GM19238 (cell line): ENCODE results near the gene ENGASE.

Source experiments
- DNase-seq: peaks from one replicate; pipeline ENCODE4 v3.0.0; 2011; ENCODE audit warnings: low spot score; ENCODE audit not compliant: insufficient read length

Gene ENGASE

DNA sequence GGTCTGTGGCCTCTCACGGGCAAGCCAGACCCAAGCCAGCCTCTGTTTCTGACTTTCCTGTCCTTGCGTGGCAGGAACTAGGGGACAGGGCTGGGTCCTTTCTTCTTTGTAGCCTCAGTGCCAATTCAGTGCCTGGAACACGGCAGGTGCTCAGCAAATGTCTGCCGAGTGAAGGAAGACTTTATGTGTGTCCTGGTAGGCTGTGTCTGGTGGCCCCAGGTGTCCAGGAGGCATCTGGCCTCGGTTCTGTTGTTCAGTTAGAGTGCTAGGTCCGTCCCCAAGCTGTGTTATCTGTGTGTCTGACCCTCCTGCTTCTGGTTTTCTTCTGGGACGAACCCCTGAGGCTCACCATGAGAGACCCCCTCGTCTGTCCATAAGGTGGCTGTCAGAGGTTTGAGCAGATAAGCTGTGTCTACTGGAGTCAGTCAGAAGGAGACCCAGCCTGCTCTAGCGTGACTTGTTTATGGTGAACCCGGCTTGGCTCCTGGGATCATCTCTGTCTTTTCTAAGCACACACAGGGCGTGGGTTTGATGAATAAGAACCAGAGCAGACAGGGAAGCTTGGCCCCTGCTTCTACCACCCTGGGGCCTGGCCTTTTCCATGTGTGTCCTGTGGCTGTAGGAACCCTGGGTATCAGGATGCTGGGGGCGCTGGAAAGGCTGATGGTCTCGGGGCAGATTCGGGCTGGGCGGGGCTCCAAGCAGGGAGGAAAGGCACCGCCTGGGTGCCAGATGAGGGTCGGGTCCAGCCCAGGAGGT lies 39.3 kb downstream of the ENGASE start:
- no peak for DNase-seq

GRCh38 chr17:79114458-79115301 lies 40.1 kb downstream of the ENGASE start:
- DNase-seq: no peak

DNA sequence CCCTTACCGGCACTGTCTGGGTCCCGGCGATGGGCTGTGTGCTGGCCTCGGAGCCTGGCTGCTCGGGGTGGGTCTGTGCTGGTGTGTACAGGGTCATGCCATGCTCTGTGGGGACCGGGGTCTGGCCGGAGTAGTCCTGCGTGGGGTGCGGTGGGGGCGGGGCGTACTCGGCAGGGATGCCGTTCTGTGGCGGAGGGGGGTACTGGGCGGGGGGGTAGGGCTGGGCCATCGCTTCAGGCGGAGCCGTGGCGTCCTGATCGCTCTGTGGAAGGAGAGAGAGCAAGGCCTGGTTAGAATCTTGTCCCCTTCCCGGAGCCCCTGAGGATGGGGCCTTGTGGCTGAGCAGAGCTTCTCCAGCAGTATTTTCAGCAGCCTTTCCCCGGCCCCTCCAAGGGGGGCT lies 40.9 kb downstream of the ENGASE start:
- no peak for DNase-seq

DNA sequence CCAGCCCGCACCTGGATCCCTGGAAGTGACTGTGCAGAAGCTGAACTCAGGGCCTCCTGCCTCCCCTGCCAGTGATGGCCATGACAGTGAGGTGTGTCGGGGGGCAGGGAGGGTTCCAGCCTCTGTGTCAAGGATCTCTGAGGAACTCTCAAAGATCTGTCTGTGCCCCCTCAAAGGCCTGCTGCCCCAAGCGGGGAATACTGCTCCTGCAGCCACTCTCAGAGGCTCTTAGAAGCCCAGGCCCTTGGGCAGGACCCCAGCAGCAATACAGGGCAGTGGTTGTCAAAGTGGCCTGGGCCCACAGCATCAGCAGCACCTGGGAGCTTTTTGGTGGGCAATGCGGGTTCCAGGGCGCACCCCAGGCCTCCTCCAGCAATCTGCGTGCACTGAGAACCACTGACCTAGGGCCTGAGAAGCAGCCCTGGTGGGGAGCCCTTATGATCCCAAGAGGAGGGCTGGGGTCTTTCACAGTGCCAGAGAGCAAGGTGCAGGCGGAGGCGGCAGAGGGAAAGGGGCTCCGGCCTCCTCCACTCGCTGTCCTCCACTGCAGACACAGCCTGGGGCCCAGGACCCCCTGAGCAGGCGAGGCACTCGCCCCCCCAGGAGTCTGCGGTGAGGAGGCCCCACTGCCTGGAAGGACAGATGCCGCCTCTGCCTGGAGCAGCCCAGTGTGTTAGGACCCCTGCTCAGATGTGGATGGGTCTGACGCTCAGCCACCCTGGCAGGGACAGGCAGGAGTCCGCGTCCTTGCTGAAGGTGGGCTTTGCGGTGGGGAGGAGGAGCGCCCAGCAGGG lies 42.1 kb downstream of the ENGASE start:
- no peak for DNase-seq

DNA sequence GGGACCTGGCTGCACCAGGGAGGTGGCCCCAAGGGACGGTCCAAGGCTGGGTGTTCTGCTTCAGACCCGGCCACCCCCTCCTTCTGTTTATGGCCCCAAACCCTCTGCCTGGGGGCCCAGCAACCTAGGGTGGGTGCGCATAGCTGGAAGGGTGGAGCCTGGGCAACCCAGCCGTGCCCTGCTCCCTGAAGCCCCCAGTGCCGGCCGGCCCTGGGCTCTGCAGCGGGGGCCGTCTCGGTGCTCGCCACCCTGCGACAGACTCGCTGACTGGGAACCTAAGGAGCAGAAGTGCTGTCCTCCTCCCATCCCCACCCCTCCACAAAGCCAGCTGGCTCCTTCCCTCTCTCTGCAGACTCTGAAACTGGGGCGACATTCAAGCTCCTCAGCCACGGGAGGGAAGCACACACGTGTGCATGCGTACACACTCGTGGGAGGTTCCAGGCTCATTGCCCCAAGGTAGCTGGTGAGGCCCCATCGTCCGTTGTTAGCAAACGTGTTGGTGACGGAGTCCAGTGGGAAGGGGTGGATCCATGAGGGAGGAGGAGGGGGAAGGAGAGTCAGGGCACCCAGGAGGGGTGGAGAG lies 43.4 kb downstream of the ENGASE start:
- no peak for DNase-seq

DNA sequence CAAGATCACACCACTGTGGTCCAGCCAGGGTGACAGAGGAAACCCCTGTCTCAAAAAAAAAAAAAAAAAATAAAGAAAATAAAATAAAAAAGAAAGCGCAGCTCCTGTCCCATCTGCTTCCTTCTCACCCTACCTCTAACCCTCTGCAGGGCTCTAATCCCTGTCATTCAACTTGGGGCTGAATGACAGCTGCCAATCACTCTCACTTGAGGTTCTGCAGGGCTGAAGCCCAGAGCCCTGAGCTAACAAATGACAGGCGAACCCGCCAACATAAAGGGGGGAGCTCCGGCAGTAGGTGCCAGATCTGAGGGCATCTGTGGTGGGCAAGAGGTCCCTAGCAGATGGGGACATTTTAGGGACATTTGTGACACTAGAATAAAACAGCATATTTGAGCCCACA lies 44.3 kb downstream of the ENGASE start:
- DNase-seq: no peak

- no peak for DNase-seq
Measured at GRCh38 chr17:79120259-79120658, 45.6 kb downstream of the ENGASE start.

GRCh38 chr17:79123988-79124387 lies 49.4 kb downstream of the ENGASE start:
- no peak for DNase-seq

- no peak for DNase-seq
Measured at GRCh38 chr17:79124513-79125209, 50.0 kb downstream of the ENGASE start.

DNA sequence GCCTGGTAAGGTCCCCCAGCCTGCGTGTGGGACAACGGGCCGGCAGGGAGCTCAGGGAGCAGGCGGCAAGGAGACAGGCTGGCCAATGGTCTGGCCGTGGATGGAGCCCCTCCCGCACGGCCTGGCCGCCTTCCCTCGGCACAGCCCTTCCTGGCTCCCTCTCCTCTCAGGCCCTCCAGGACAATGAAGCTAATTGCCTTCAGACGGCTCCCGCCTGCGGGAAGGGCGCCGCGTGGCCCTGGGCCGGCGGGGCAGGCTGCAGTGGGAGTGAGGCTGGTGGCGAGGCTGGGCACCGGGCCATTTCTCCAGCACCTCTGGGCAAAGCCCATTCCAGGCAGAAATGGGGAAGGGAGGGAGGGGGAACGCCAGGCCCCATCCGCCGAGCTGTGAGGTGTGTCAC lies 50.9 kb downstream of the ENGASE start:
- DNase-seq: no peak

DNA sequence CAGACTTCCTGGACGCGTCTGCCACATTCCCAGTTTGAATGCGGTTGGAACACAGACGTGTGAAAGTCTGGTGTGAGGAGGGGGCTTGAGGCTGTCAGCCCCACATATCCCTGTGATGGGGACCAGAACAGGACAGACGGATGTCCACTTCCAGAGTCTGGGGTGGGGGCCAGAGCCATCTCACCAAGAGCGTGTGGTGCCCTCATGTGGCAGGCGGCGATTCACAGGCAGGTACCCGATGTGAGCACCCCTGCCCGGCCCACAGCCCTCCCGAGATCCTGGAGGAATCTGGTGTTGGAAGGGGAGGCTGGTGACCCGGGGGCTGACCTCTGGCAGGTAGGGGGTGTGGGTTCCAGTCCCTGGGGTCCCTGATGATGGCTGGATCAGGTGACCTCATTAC lies 51.5 kb downstream of the ENGASE start:
- no peak for DNase-seq

GRCh38 chr17:79127534-79128135 lies 53.0 kb downstream of the ENGASE start:
- DNase-seq: no peak

DNA sequence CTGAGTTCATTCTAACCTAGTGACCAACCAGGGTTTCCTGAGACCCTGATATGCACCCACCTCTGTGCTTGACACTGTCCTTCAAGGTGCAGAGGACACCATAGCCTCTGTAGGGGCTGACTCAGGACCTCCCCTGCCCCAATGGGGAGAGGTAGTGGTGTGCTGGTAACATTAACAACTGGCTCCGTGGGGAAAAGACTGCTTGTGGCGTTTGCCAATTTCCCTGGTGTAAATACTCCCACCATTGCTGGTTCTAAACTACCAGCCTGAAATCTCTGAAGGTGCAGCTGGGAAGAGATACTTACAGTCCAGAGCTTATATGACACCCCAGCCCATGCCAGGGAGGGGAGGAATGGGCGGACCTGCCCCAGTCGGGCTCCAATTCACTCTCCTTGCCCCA lies 54.9 kb downstream of the ENGASE start:
- DNase-seq: no peak

DNA sequence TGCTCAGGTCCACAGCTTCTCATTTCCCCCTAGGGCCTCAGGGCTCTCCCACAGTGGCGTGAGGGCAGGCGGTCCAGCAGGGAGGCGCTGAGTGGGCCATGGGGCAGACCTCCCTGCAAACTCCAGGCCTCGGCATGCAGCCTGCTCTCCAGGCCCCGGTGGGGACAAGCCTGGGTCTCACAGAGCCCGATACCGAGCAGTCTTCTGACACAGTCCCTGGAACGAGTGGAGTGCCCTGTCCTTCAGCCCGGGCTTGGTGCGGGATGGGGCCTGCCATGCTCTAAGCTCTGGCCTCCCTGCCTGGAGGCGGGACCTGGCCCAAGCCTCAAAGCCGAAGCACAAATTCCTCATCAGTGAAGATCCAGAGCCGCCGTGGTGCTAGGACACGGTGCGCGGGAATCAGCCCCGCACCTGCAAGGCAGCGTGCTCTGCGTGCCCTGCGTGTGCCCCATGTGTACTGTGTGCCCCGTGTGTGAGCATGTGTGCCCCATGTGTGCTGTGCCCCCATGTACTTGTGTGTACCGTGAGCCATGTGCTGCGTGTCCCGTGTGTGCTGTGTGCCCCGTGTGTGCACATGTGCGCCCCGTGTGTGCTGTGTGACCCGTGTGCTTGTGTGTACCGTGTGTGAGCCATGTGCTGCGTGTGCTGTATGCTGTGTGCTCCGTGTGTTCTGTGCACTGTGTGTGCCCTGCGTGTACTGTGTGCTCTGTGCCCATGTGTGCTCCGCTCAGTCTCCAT lies 56.1 kb downstream of the ENGASE start:
- no peak for DNase-seq

DNA sequence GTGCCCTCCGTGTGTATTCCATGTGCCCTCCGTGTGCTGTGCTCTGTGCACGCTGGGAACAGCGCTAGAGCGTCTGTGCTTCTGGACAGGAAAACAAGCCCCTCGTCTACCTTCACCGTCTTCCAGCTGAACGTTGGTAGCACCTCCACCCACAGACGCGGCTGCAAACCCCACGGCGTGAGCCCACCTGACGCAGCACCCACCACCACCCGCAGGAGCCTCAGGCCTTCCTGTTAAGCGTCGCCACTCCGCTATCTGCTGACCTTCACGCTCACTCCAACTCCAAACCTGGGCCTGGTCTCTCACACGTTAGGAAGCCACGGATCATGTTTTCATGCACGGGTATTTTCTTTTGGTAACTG lies 56.6 kb downstream of the ENGASE start:
- DNase-seq: no peak

- DNase-seq: no peak
Measured at GRCh38 chr17:79131701-79132100, 57.1 kb downstream of the ENGASE start.

GRCh38 chr17:79132271-79133064 lies 57.8 kb downstream of the ENGASE start:
- no peak for DNase-seq

- DNase-seq: no peak
Measured at GRCh38 chr17:79133214-79133613, 58.6 kb downstream of the ENGASE start.

GRCh38 chr17:79133985-79134384 lies 59.4 kb downstream of the ENGASE start:
- no peak for DNase-seq
